ENCODE data around the gene LRRC37A2.
"Not testable (repeated sequence)": the region's sequence is repeated elsewhere in the genome, so short reads cannot be mapped to it uniquely, and the experiment has no call there.

The LRRC37A2 gene

GRCh38 chr17:46590157-46591146, 78.2 kb downstream of the LRRC37A2 start, which contains the start of gene NSF:
NSF (plus strand) TSS chr17:46590669; CDS start chr17:46590776, 107 bp downstream.
- not testable (repeated sequence) for H3K4me3 ChIP-seq

GRCh38 chr17:46591332-46591731, 79.1 kb downstream of the LRRC37A2 start:
- not testable (repeated sequence) for H3K4me3 ChIP-seq, H3K27ac ChIP-seq

More at GRCh38 chr17:46590157-46591146, 78.2 kb downstream of the LRRC37A2 start, which contains the start of gene NSF:
- not testable (repeated sequence) for H3K27ac ChIP-seq

GRCh38 chr17:46598344-46598931, 86.2 kb downstream of the LRRC37A2 start:
- H3K4me3 ChIP-seq, H3K27ac ChIP-seq: not testable (repeated sequence)

- not testable (repeated sequence) for H3K4me3 ChIP-seq, H3K27ac ChIP-seq
These were observed 88.5 kb downstream of the LRRC37A2 start for GRCh38 chr17:46600767-46601166.

- H3K4me3 ChIP-seq, H3K27ac ChIP-seq: not testable (repeated sequence)
These were observed 90.9 kb downstream of the LRRC37A2 start for GRCh38 chr17:46603125-46603524.
